H1 (cell line): Measurements from ENCODE around the gene SEMA6D. TPM values are rescaled to one million over a fixed set of nuclear protein-coding genes. Genes with fewer than 3 reads are reported as not detected.

ENCODE experiments used
- CTCF ChIA-PET: fragments of 300-600 bp; sonication (Branson Sonifier 250); formaldehyde crosslinking; loops from one replicate; lab custom pipeline; 2021; ENCODE audit not compliant: partially characterized antibody; lab: Charles Lee
- POLR2A ChIA-PET: fragments of 300-600 bp; sonication (Branson Sonifier 250); formaldehyde crosslinking; loops from one replicate; lab custom pipeline; 2021; ENCODE audit warnings: inconsistent platforms; ENCODE audit not compliant: partially characterized antibody; lab: Charles Lee
- DNase-seq, 2 experiments: peaks; one replicate each; pipeline versions ENCODE4 v3.0.0 to v3.0.0-alpha.2; 2010 to 2022; ENCODE audit warnings: low spot score in 2 of 2, low read depth in 1 of 2, mixed read lengths in 1 of 2
- FAIRE-seq: peaks from 2 replicates; lab custom pipeline; 2011; peaks lifted over from hg19 to GRCh38; lab: Jason Lieb, UNC
- H2AFZ ChIP-seq: 2 replicates; pipeline ENCODE4 v1.8.1; 2012; ENCODE audit warnings: low read length, inconsistent platforms
- H2AK5ac ChIP-seq: 2 replicates; pipeline ENCODE4 v1.6.1; 2013; ENCODE audit warnings: low read depth, low read length
- H2BK120ac ChIP-seq: replicated peaks from 2 replicates; pipeline ENCODE3; 2013; ENCODE audit warnings: low read depth, low read length, inconsistent platforms
- H2BK12ac ChIP-seq: 2 replicates; pipeline ENCODE4 v1.6.1; 2013; ENCODE audit warnings: low read depth, low read length
- H2BK15ac ChIP-seq: 2 replicates; pipeline ENCODE4 v1.6.1; 2013; ENCODE audit warnings: low read length
- H2BK20ac ChIP-seq: 2 replicates; pipeline ENCODE4 v1.6.1; 2013; ENCODE audit warnings: low read length
- H2BK5ac ChIP-seq: 2 replicates; pipeline ENCODE4 v1.6.1; 2013; ENCODE audit warnings: low read depth, low read length
- H3K14ac ChIP-seq: 2 replicates; pipeline ENCODE4 v1.6.1; 2013; ENCODE audit warnings: inconsistent platforms; ENCODE audit not compliant: insufficient read length
- H3K18ac ChIP-seq: 2 replicates; pipeline ENCODE4 v1.6.1; 2013; ENCODE audit warnings: low read length; ENCODE audit errors: extremely low read depth
- H3K23ac ChIP-seq: 2 replicates; pipeline ENCODE4 v1.6.1; 2013; ENCODE audit warnings: inconsistent platforms; ENCODE audit not compliant: insufficient read length
- H3K23me2 ChIP-seq: 2 replicates; pipeline ENCODE4 v1.6.1; 2013; ENCODE audit warnings: low read depth, low read length
- H3K27ac ChIP-seq: 2 replicates; pipeline ENCODE4 v1.6.1; 2011; ENCODE audit warnings: low read depth, low read length, inconsistent platforms
- H3K27me3 ChIP-seq, 4 experiments: replicated peaks in 1 of 4; 1 replicate in 1 of 4; 2 replicates in 3 of 4; pipeline versions ENCODE4 v1.6.1 to v1.8.1; 2011 to 2013; ENCODE audit warnings: low read length in 3 of 4, mild to moderate bottlenecking in 3 of 4, inconsistent platforms in 2 of 4, mixed read lengths in 2 of 4, moderate library complexity in 1 of 4; ENCODE audit not compliant: control insufficient read depth in 3 of 4, insufficient read depth in 3 of 4; ENCODE audit errors: extremely low read depth in 1 of 4
- H3K36me3 ChIP-seq, 4 experiments: 2 replicates each; pipeline versions ENCODE4 v1.6.1 to v1.8.1; 2011 to 2013; ENCODE audit warnings: mild to moderate bottlenecking in 4 of 4, low read length in 3 of 4, moderate library complexity in 2 of 4, control low read depth in 1 of 4, inconsistent platforms in 1 of 4; ENCODE audit not compliant: insufficient read depth in 4 of 4, control insufficient read depth in 2 of 4
- H3K4ac ChIP-seq: replicated peaks from 2 replicates; pipeline ENCODE3; 2013; ENCODE audit warnings: low read length, low read depth, mixed read lengths, inconsistent platforms; ENCODE audit not compliant: insufficient read length
- H3K4me1 ChIP-seq, 4 experiments: replicated peaks in 1 of 4; 1 replicate in 1 of 4; 2 replicates in 3 of 4; pipeline versions ENCODE4 v1.6.1 to v1.8.1; 2011 to 2013; ENCODE audit warnings: low read length in 3 of 4, inconsistent platforms in 2 of 4, mixed read lengths in 1 of 4; ENCODE audit not compliant: insufficient read depth in 4 of 4, control insufficient read depth in 3 of 4
- H3K4me2 ChIP-seq, 2 experiments: 2 replicates each; pipeline versions ENCODE4 v1.6.1 to v1.8.1; 2011 to 2013; ENCODE audit warnings: low read depth in 2 of 2, low read length in 2 of 2, control low read depth in 1 of 2, inconsistent platforms in 1 of 2, mild to moderate bottlenecking in 1 of 2; ENCODE audit not compliant: insufficient read depth in 1 of 2
- H3K4me3 ChIP-seq, 4 experiments: fragments of 200-600, 300-600 bp in 1 of 4; sonication (generic), shearing (Covaris generic), sonication (Bioruptor Twin) in 1 of 4; 2 replicates each; pipeline versions ENCODE4 v1.5.1 to v1.8.1; 2011 to 2016; ENCODE audit warnings: low read length in 4 of 4, low read depth in 3 of 4, control low read depth in 2 of 4, inconsistent platforms in 2 of 4, mild to moderate bottlenecking in 2 of 4, mixed read lengths in 1 of 4, moderate library complexity in 1 of 4; ENCODE audit not compliant: insufficient read depth in 2 of 4; ENCODE audit errors: extremely low read depth in 1 of 4
- H3K56ac ChIP-seq: replicated peaks from 2 replicates; pipeline ENCODE3; 2013; ENCODE audit warnings: low read depth, mild to moderate bottlenecking, mixed read lengths, low read length, inconsistent platforms; ENCODE audit not compliant: insufficient read length
- H3K79me1 ChIP-seq: 2 replicates; pipeline ENCODE4 v1.6.1; 2013; ENCODE audit warnings: low read depth, low read length, control low read depth
- H3K79me2 ChIP-seq, 2 experiments: 2 replicates each; pipeline versions ENCODE4 v1.6.1 to v1.8.1; 2012 to 2013; ENCODE audit warnings: low read length in 2 of 2, mild to moderate bottlenecking in 2 of 2, inconsistent platforms in 1 of 2; ENCODE audit not compliant: insufficient read depth in 2 of 2, control insufficient read depth in 1 of 2
- H3K9ac ChIP-seq, 4 experiments: replicated peaks in 1 of 4; 1 replicate in 1 of 4; 2 replicates in 3 of 4; pipeline versions ENCODE4 v1.6.1 to v1.8.1; 2011 to 2013; ENCODE audit warnings: low read depth in 3 of 4, low read length in 3 of 4, control low read depth in 2 of 4, mild to moderate bottlenecking in 2 of 4, moderate library complexity in 2 of 4, inconsistent platforms in 1 of 4; ENCODE audit errors: extremely low read depth in 1 of 4
- H3K9me3 ChIP-seq, 2 experiments: 2 replicates each; pipeline versions ENCODE4 v1.6.1 to v1.8.1; 2012 to 2013; ENCODE audit warnings: mild to moderate bottlenecking in 2 of 2, moderate library complexity in 2 of 2, control low read depth in 1 of 2, inconsistent platforms in 1 of 2, low read depth in 1 of 2, low read length in 1 of 2, mixed read lengths in 1 of 2; ENCODE audit not compliant: insufficient read depth in 2 of 2
- H4K20me1 ChIP-seq, 2 experiments: replicated peaks in 1 of 2; 2 replicates each; pipeline versions ENCODE3 to v1.8.1; 2011 to 2013; ENCODE audit warnings: inconsistent platforms in 2 of 2, low read length in 2 of 2, mild to moderate bottlenecking in 1 of 2; ENCODE audit not compliant: insufficient read depth in 2 of 2, control insufficient read depth in 1 of 2
- H4K5ac ChIP-seq: 2 replicates; pipeline ENCODE4 v1.6.1; 2013; ENCODE audit warnings: low read length, low read depth, mixed read lengths, inconsistent platforms; ENCODE audit not compliant: insufficient read length
- H4K8ac ChIP-seq: 2 replicates; pipeline ENCODE4 v1.8.0; 2013; ENCODE audit warnings: mild to moderate bottlenecking, moderate library complexity, low read length, inconsistent platforms; ENCODE audit not compliant: insufficient read depth; ENCODE audit errors: extremely low read depth
- H4K91ac ChIP-seq: replicated peaks from 2 replicates; pipeline ENCODE3; 2013; ENCODE audit warnings: low read length, mixed read lengths, inconsistent platforms; ENCODE audit not compliant: insufficient read length
- ATF3 ChIP-seq: IDR thresholded peaks from 2 replicates; pipeline ENCODE4 v1.6.1; 2011; ENCODE audit warnings: low read depth, mild to moderate bottlenecking, low read length; ENCODE audit not compliant: insufficient read depth
- CBX5 ChIP-seq: fragments of 300-800, 300-1000 bp; sonication (generic); IDR thresholded peaks from 2 replicates; pipeline ENCODE4 v1.7.1; 2016; ENCODE audit warnings: antibody characterized with exemption, low read length, low read depth
- CREB1 ChIP-seq: IDR thresholded peaks from 2 replicates; pipeline ENCODE4 v1.6.1; 2012; ENCODE audit warnings: inconsistent platforms
- E2F6 ChIP-seq: IDR thresholded peaks from 2 replicates; pipeline ENCODE4 v1.6.1; 2012; ENCODE audit warnings: inconsistent platforms
- GTF2F1 ChIP-seq: IDR thresholded peaks from 2 replicates; pipeline ENCODE4 v1.6.1; 2012; ENCODE audit warnings: low read depth, low read length, improper control_type of control experiment, borderline replicate concordance
- MAFK ChIP-seq: IDR thresholded peaks from 2 replicates; pipeline ENCODE4 v1.6.1; 2012; ENCODE audit warnings: low read depth, mild to moderate bottlenecking, improper control_type of control experiment, low read length
- RBBP5 ChIP-seq: IDR thresholded peaks from 2 replicates; pipeline ENCODE4 v1.7.1; 2012; ENCODE audit warnings: low read depth, mild to moderate bottlenecking, inconsistent platforms, low read length, moderate library complexity, borderline replicate concordance
- TEAD4 ChIP-seq: IDR thresholded peaks from 2 replicates; pipeline ENCODE4 v1.6.1; 2012; ENCODE audit warnings: low read depth, low read length, inconsistent platforms, mixed read lengths
- WGBS, 2 experiments: shearing (Covaris generic) in 1 of 2; methylation state at CpG; one replicate each; pipeline versions ENCODE4 v1.1.6 to v1.1.7; 2013 to 2015; ENCODE audit warnings: low lambda C conversion rate in 2 of 2, mixed read lengths in 2 of 2, inconsistent platforms in 1 of 2, low coverage in 1 of 2, missing lambda C conversion rate in 1 of 2; ENCODE audit not compliant: insufficient replicate concordance in 2 of 2, insufficient coverage in 1 of 2, insufficient read length in 1 of 2; ENCODE audit errors: extremely low coverage in 1 of 2, missing lambda C conversion rate in 1 of 2; 5-methylcytosine and 5-hydroxymethylcytosine counted together
- polyA plus RNA-seq, 7 experiments: library from polyadenylated mRNA; depleted of rRNA in 3 of 7; stranded (reverse) in 5 of 7; unstranded in 2 of 7; fragments of >200 nt in 5 of 7; fragments of 200-250 nt in 2 of 7; gene quantifications; 1 replicate in 5 of 7; 2 replicates in 1 of 7; 4 replicates in 1 of 7; pipeline versions ENCODE4 v1.2.1 to v1.2.3, GENCODE V29; 2011 to 2013; ENCODE audit warnings: missing spikeins in 2 of 7, mixed read lengths in 2 of 7
- total RNA-seq: library from RNA; stranded (reverse); fragmentation: NEBNext Ultra II Directional; extraction: Animal tissue kit (Norgen Biotek cat#: 25700); gene quantifications from 2 replicates; pipeline ENCODE4 v1.2.1, GENCODE V29; 2021

SEMA6D gene
- total and polyA plus RNA-seq, 2 of the 8 experiments (the other 6 are each of a cell fraction or from before 2014, with no cell fraction given), result 2.2 to 3.8 TPM

- WGBS, 2 experiments, result 88% methylated on average over 3 of the region's 3 CpGs; no CpG with 5 or more reads in 1 of the 2 experiments
- Histone ChIP-seq H3K4me1 (no peaks in the 10 kb centered on the region), H4K20me1 (no peaks in the 10 kb centered on the region), H3K14ac (no peak overlapping the region), H4K5ac (no peak overlapping the region), H4K8ac (no peak overlapping the region), H3K18ac (no peak overlapping the region), H2BK15ac (no peak overlapping the region), H2BK20ac (0 out of 2 replicates have a peak overlapping the region, but pooled peaks have one; percentile 82), H3K23me2 (no peaks in the 10 kb centered on the region), H4K91ac (no peak overlapping the region), H3K4me2 (no peak overlapping the region), H3K4me3 (no peak overlapping the region), H3K79me1 (no peaks in the 10 kb centered on the region), H3K27ac (no peak overlapping the region), H2BK5ac (no peak overlapping the region), H3K79me2 (no peaks in the 10 kb centered on the region), H3K36me3 (no peaks in the 10 kb centered on the region), H2BK120ac (no peak overlapping the region), H3K23ac (no peak overlapping the region), H3K4ac (no peak overlapping the region), H2AFZ (0 out of 2 replicates have a peak overlapping the region, but pooled peaks have one; percentile 17), H3K56ac (no peak overlapping the region), H2AK5ac (no peak overlapping the region), H2BK12ac (no peak overlapping the region), H3K27me3 (no peaks in the 10 kb centered on the region), H3K9me3 (no peaks in the 10 kb centered on the region), H3K9ac (no peak overlapping the region)
- no peak for DNase-seq
- TF ChIP-seq ATF3 (no peak), E2F6 (no peak), CREB1 (no peak), RBBP5 (no peak), CBX5 (no peak), MAFK (no peak), GTF2F1 (no peak), TEAD4 (no peak)
- ChIA-PET POLR2A (no interaction called here), CTCF (interaction anchor here (1.5 kb wide), 2 partner anchors 8 to 116 kb away, joined by 5 to 7 read pairs; no protein-coding TSS in a partner anchor)
- no peak for FAIRE-seq
Observed at GRCh38 chr15:47795864-47796263, 78.6 kb downstream of the SEMA6D start.
